IMR-90 (cell line): ENCODE results near the gene ARHGEF9. TPM values are rescaled to one million over a fixed set of nuclear protein-coding genes. Genes with fewer than 3 reads are reported as not detected.

ENCODE experiments used
- ATAC-seq: fragments of 200-7000 bp; cut with Tn5 transposase; 2 replicates; pipeline ENCODE4 v1.9.1; 2020; ENCODE audit warnings: low read depth, mild to moderate bottlenecking, moderate library complexity
- BruUV-seq: library from RNA; stranded (reverse); fragments of 400-500 nt; replicated peaks from 2 replicates; lab custom pipeline; 2021; lab: Mats Ljungman, UMichigan
- CTCF ChIA-PET: fragments of 300-600 bp; formaldehyde crosslinking; extraction: SDS; loops from one replicate; lab custom pipeline; 2021; ENCODE audit warnings: antibody characterized with exemption; lab: Yijun Ruan, JAX
- POLR2A ChIA-PET: fragments of 300-600 bp; sonication (Branson Sonifier 250); formaldehyde crosslinking; loops from one replicate; lab custom pipeline; 2022; ENCODE audit warnings: antibody characterized with exemption; ENCODE audit not compliant: unreplicated experiment; lab: Charles Lee
- DNase-seq: peaks from one replicate; pipeline ENCODE4 v3.0.0; 2013
- H2AFZ ChIP-seq: replicated peaks from 2 replicates; pipeline ENCODE3; 2013; ENCODE audit warnings: low read length, mild to moderate bottlenecking; ENCODE audit not compliant: poor library complexity
- H2AK5ac ChIP-seq: 2 replicates; pipeline ENCODE4 v1.6.1; 2013; ENCODE audit warnings: low read depth, low read length, inconsistent platforms
- H2AK9ac ChIP-seq: replicated peaks from 2 replicates; pipeline ENCODE3; 2013; ENCODE audit warnings: mild to moderate bottlenecking, low read depth, low read length, moderate library complexity; ENCODE audit not compliant: poor library complexity
- H2BK120ac ChIP-seq: 2 replicates; pipeline ENCODE4 v1.6.1; 2013; ENCODE audit warnings: low read depth, low read length, inconsistent platforms
- H2BK15ac ChIP-seq: 3 replicates; pipeline ENCODE4 v1.6.1; 2013; ENCODE audit warnings: low read depth, low read length, inconsistent platforms
- H2BK20ac ChIP-seq: 2 replicates; pipeline ENCODE4 v1.6.1; 2013; ENCODE audit warnings: low read depth, mild to moderate bottlenecking, inconsistent platforms, low read length, moderate library complexity
- H2BK5ac ChIP-seq: 2 replicates; pipeline ENCODE4 v1.6.1; 2013; ENCODE audit warnings: mild to moderate bottlenecking, low read depth, low read length, inconsistent platforms; ENCODE audit not compliant: poor library complexity, severe bottlenecking
- H3K14ac ChIP-seq: replicated peaks from 2 replicates; pipeline ENCODE4 v1.6.1; 2013; ENCODE audit warnings: low read depth, low read length, inconsistent platforms
- H3K18ac ChIP-seq: 2 replicates; pipeline ENCODE4 v1.6.1; 2013; ENCODE audit warnings: low read depth, low read length, control low read depth
- H3K23ac ChIP-seq: 2 replicates; pipeline ENCODE4 v1.6.1; 2013; ENCODE audit warnings: low read depth, low read length, inconsistent platforms
- H3K27ac ChIP-seq: 2 replicates; pipeline ENCODE4 v1.5.1; 2013; ENCODE audit warnings: mild to moderate bottlenecking, control low read depth, low read length; ENCODE audit not compliant: insufficient read depth
- H3K27me3 ChIP-seq: 2 replicates; pipeline ENCODE4 v1.6.1; 2013; ENCODE audit warnings: low read length; ENCODE audit not compliant: control insufficient read depth, insufficient read depth
- H3K36me3 ChIP-seq: 2 replicates; pipeline ENCODE4 v1.6.1; 2013; ENCODE audit warnings: low read length, mixed read lengths; ENCODE audit not compliant: control insufficient read depth, insufficient read depth
- H3K4ac ChIP-seq: 2 replicates; pipeline ENCODE4 v1.6.1; 2013; ENCODE audit warnings: low read depth, low read length, inconsistent platforms
- H3K4me1 ChIP-seq: 2 replicates; pipeline ENCODE4 v1.6.1; 2013; ENCODE audit warnings: low read length, mixed read lengths; ENCODE audit not compliant: control insufficient read depth, insufficient read depth
- H3K4me2 ChIP-seq: 2 replicates; pipeline ENCODE4 v1.6.1; 2013; ENCODE audit warnings: low read depth, mild to moderate bottlenecking, control low read depth, low read length, moderate library complexity
- H3K4me3 ChIP-seq: 2 replicates; pipeline ENCODE4 v1.5.1; 2013; ENCODE audit warnings: low read depth, mild to moderate bottlenecking, control low read depth, low read length, moderate library complexity; ENCODE audit not compliant: insufficient read depth
- H3K56ac ChIP-seq: 2 replicates; pipeline ENCODE4 v1.6.1; 2013; ENCODE audit warnings: low read length, inconsistent platforms; ENCODE audit not compliant: insufficient read depth; ENCODE audit errors: extremely low read depth
- H3K79me1 ChIP-seq, 2 experiments: 2 replicates each; pipeline ENCODE4 v1.6.1; 2013; ENCODE audit warnings: low read length in 2 of 2, inconsistent platforms in 1 of 2, low read depth in 1 of 2
- H3K9ac ChIP-seq: 2 replicates; pipeline ENCODE4 v1.6.1; 2013; ENCODE audit warnings: low read depth, low read length, control low read depth
- H3K9me1 ChIP-seq: 2 replicates; pipeline ENCODE4 v1.6.1; 2013; ENCODE audit warnings: low read length, inconsistent platforms; ENCODE audit not compliant: insufficient read depth
- H3K9me3 ChIP-seq: 2 replicates; pipeline ENCODE4 v1.6.1; 2013; ENCODE audit warnings: low read length; ENCODE audit not compliant: control insufficient read depth, insufficient read depth
- H4K20me1 ChIP-seq: 2 replicates; pipeline ENCODE4 v1.6.1; 2013; ENCODE audit warnings: low read length, inconsistent platforms; ENCODE audit not compliant: insufficient read depth
- H4K5ac ChIP-seq: 2 replicates; pipeline ENCODE4 v1.6.1; 2013; ENCODE audit warnings: mild to moderate bottlenecking, low read depth, low read length, control low read depth
- H4K8ac ChIP-seq, 2 experiments: 2 replicates each; pipeline ENCODE4 v1.6.1; 2013; ENCODE audit warnings: low read depth in 2 of 2, low read length in 2 of 2, control low read depth in 1 of 2, inconsistent platforms in 1 of 2
- H4K91ac ChIP-seq: 2 replicates; pipeline ENCODE4 v1.6.1; 2013; ENCODE audit warnings: low read depth, low read length, inconsistent platforms; ENCODE audit not compliant: insufficient read depth
- WGBS, 2 experiments: methylation state at CpG; one replicate each; pipeline versions ENCODE4 v1.1.5 to v1.1.7; 2013; ENCODE audit warnings: missing lambda C conversion rate in 2 of 2; ENCODE audit not compliant: insufficient read length in 1 of 2; ENCODE audit errors: extremely low coverage in 2 of 2; 5-methylcytosine and 5-hydroxymethylcytosine counted together
- dilution Hi-C: fragments of 300-500 bp; cut with HindIII; formaldehyde crosslinking; loops from one replicate; pipeline ENCODE4 v1.14.3; 2018; ENCODE audit warnings: low sequenced_read_pairs; ENCODE audit not compliant: unreplicated experiment
- in situ Hi-C: fragments of 300-500 bp; cut with MboI; formaldehyde crosslinking; loops from 3 replicates; pipeline ENCODE4 v1.14.3; 2019; ENCODE audit warnings: low sequenced_read_pairs, inconsistent platforms, mixed read lengths
- intact Hi-C: fragments of 100-400 bp; cut with micrococcal nuclease; formaldehyde crosslinking; loops from 2 replicates; pipeline ENCODE4 v1.10.0; 2022
- polyA plus RNA-seq, 3 experiments: library from polyadenylated mRNA; depleted of rRNA; stranded (reverse); fragments of >200 nt; gene quantifications; 2 replicates each; pipeline ENCODE4 v1.2.3, GENCODE V29; 2012; ENCODE audit warnings: low replicate concordance in 1 of 3
- total RNA-seq: library from RNA; depleted of rRNA; stranded (reverse); fragments of >200 nt; gene quantifications from 2 replicates; pipeline ENCODE4 v1.2.3, GENCODE V29; 2012
- TF ChIP-seq, protein P1 (sequence below): fragments of 150-350 bp; IDR thresholded peaks from 2 replicates; pipeline ENCODE4 v1.6.1; 2017; ENCODE audit warnings: mild to moderate bottlenecking, antibody characterized with exemption, low read length, low read depth

ARHGEF9 gene
- total and polyA plus RNA-seq, 2 of the 4 experiments (the other 2 are of a cell fraction), result 7.1 to 11.8 TPM

DNA sequence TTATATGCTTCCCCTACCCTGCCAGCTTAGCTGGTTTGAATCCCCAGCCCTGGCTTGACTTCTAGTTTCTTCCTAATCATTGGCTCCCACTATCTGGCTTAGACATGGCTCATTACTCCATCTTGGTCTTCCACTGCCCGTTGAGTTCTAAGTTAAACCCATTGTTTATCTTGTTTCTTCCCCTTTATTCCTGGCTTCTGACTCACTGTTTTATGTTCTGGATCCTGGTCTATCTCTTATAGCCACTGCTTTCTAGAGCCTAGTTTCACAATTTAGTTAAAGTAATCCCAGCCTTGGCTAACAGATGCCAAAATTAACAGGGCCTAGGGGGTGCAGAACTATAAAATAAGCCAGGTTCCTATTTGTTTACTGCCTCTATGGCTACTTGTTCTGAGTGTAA, 120.9 kb downstream of the ARHGEF9 start:
- Histone ChIP-seq H3K9me1 (0 out of 2 replicates have a peak, but pooled peaks cover 1% of the 10 kb centered on the region), H2BK15ac (no peak overlapping the region), H2AK9ac (no peak overlapping the region), H4K91ac (no peak overlapping the region), H2BK20ac (no peak overlapping the region), H3K27me3 (no peaks in the 10 kb centered on the region), H4K8ac (no peak overlapping the region), H3K36me3 (no peaks in the 10 kb centered on the region), H3K9me3 (no peaks in the 10 kb centered on the region; the same call in 1 of the 2 replicates), H4K5ac (no peak overlapping the region), H3K79me1 (0 out of 4 replicates have a peak, but pooled peaks cover 0 to 2% of the 10 kb centered on the region in 2 experiments), H3K56ac (no peak overlapping the region), H3K14ac (no peak overlapping the region), H4K20me1 (no peaks in the 10 kb centered on the region), H2BK5ac (peak overlapping the region; percentile 36), H3K27ac (no peak overlapping the region), H3K18ac (no peak overlapping the region; the same call in 1 of the 2 replicates), H2AFZ (no peak overlapping the region), H3K4me3 (no peak overlapping the region), H2AK5ac (no peak overlapping the region), H3K4me2 (no peak overlapping the region), H3K9ac (no peak overlapping the region), H3K23ac (no peak overlapping the region), H3K4ac (no peak overlapping the region), H2BK120ac (no peak overlapping the region), H3K4me1 (peaks cover 3% of the 10 kb centered on the region; the same call in 1 of the 2 replicates)
- TF ChIP-seq, protein P1, sequence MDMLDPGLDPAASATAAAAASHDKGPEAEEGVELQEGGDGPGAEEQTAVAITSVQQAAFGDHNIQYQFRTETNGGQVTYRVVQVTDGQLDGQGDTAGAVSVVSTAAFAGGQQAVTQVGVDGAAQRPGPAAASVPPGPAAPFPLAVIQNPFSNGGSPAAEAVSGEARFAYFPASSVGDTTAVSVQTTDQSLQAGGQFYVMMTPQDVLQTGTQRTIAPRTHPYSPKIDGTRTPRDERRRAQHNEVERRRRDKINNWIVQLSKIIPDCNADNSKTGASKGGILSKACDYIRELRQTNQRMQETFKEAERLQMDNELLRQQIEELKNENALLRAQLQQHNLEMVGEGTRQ, result no peak
- BruUV-seq, result no TSS peak
- intact Hi-C loops, result no loop called here
- in situ Hi-C loops, result no loop called here
- dilution Hi-C loops, result no loop called here
- ATAC-seq (peak; percentile 67), DNase-seq (peak; percentile 33)
- CTCF ChIA-PET, result no interaction called here
- POLR2A ChIA-PET, result no interaction called here
- 0% methylated on average over 1 of the region's 1 CpG; no CpG with 5 or more reads in 1 of the 2 experiments for WGBS, 2 experiments
